Renal cortical epithelial cell (primary cell): ENCODE data around the gene NOTO. TPM values are rescaled to one million over a fixed set of nuclear protein-coding genes. Genes with fewer than 3 reads are reported as not detected.

Experiments used
- DNase-seq: peaks from one replicate; pipeline ENCODE4 v3.0.0-alpha.2; 2011; ENCODE audit warnings: low read depth
- total RNA-seq: library from RNA; depleted of rRNA; stranded (reverse); fragments of >200 nt; gene quantifications from 2 replicates; pipeline ENCODE4 v1.2.3, GENCODE V29; 2014

The NOTO gene
- total RNA-seq, 1 donor from 2014 or later: not detected

DNA sequence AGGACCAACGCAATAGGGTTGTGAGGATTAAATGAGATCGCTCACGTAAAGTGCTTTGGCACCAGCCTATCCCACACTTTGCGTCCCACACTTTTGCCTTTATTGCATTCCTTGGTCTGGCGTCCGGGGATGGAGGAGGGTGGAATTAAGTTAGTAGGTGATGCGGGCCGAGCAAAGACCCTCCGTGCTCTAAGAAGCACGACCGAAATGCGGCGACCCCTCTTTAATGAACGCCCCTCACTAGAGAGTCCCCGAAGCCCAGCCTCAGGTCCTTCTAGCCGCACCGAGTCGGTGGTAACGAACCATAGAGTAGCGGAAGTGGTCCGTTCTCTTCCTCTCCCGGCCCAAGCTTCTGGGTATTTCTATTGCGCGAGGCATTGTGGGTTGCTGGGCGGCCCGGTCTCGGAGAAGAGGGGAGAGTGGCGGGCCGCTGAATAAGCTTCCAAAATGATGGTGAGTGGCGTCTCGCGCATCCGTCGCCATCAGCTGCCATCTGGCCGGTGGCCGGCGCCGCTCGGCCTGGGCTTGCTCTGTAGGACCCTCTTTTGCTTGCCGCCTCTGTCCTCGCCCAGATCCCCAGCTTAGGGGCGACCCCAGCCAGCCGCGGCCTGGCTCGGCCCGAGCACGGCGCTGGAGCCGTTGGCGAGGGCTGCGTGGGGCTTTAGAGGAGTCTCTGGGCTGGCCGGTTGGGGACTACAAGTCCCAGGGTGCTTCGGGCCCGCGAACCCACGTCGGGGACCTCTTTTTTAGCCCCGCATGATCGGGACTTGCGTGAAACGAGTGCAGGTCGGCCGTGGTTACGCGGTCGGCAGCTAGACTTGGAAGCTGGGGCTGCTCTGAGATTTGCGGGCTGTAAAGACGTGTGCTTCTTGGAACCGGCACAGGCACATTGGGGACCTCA, 31.8 kb downstream of the NOTO start, which contains the start of gene CCT7:
TSS of gene CCT7 (plus strand) at position 377 of the 901 bp plus-strand sequence. CDS start at position 448, 71 bp downstream.
- peak; percentile 82 for DNase-seq

DNA sequence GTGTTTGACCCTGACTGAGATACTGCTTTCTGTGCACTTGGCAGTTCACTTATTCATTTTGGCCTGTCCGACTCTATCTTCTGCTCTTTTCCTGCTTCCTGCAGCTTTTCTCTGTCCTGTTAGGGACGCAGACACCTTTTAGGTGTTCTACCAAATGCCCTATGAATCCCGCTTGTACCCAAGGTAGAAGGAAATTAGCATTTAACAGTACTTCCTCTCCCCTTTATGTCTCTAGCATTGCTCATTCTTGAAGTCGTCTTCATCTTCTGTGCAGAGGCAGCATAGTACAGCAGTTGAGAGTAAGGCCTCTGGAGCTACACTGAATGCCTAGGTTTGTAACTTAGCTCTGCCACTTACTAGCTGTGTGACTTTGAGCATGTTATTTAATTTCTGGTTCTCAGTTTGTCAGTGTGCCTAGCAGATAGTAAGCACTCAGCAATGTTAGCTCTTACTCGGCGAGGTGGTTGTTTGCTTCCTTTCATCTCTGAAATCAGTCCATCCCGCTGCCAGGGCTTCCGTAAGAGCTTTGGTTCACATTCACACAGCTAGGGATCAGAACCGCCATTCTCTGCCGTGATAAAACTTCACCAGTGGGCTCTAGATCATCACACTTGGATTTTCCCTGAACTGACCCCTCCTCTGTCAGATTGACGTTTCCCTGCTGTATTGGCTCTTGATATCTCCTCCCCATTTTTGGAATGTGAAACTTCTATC, 33.1 kb downstream of the NOTO start:
- no peak for DNase-seq

DNA sequence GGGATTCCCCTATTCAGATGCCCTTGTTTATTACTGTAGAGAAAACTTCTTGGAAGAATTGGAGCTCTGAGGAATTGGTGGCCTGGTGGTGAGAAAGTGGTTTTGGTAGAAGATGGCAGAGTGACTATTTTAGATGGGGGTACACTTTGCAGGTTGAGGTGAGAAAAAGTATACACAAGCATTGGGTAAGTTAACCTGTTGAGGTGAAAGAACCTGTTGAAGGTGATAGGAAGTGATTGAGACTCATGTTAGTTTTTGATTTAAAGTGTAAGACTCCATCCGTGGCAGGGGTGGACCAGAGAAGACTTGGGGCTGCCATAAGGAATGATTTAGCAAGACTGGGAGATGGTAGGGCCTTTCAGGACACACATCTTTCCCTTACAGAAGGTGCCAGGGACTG, 34.8 kb downstream of the NOTO start:
- no peak for DNase-seq

DNA sequence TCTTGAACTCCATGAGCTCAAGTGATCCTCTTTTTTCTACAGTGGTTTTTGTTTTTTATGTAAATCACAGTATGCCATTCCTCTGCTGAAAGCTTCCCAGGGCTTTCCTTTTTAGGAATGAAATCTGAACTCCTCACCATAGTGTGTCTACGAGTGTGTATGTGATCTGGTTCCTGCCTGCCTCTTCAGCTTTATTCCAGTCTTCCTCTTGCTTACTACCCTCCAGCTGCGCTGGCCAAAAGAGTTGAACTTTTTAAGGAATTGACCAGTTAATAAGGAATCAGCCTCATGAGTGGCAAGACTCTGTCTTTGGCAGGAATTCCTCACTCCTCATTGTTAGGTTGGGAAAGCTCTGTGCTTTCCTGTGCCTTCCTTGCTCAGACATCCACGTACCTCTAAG, 35.8 kb downstream of the NOTO start:
- DNase-seq: peak; percentile 19

DNA sequence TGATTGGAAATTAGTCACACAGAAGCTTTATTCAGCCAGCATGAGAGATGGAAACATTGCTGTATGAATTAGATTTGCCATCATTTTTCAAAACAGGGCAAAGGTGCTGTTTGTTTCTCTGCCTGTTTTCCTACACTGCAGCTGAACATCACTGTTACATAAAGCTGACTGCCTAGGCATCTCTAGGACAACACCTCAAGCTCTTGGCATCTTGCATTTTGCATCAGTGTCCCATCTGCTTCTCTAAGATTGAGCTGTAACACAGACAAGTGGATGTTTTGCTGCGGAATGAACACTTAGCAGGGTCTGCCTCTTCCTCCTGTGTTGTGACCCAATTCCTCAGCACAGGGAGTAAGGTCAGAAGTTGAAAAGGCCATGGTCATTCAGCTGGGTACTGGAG, 36.6 kb downstream of the NOTO start:
- no peak for DNase-seq

DNA sequence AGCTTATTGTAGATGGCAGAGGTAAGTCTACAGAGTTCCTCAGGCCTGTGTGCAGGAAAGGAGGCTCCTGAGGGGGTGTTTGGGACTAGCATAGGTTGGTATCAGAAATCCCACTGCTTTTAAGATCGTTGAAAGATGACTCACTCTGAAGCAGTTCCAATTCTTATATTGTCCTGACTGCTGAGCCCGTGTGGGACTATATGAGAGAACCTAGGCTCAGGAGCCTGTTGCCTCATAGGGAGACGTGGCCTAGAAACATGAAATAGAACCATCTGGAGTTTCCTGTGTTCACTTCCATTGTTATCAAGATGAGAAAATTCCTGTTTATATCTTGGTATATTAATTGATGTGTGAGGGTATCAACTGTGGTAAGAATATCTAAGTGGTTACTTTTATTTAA, 37.4 kb downstream of the NOTO start:
- DNase-seq: no peak

DNA sequence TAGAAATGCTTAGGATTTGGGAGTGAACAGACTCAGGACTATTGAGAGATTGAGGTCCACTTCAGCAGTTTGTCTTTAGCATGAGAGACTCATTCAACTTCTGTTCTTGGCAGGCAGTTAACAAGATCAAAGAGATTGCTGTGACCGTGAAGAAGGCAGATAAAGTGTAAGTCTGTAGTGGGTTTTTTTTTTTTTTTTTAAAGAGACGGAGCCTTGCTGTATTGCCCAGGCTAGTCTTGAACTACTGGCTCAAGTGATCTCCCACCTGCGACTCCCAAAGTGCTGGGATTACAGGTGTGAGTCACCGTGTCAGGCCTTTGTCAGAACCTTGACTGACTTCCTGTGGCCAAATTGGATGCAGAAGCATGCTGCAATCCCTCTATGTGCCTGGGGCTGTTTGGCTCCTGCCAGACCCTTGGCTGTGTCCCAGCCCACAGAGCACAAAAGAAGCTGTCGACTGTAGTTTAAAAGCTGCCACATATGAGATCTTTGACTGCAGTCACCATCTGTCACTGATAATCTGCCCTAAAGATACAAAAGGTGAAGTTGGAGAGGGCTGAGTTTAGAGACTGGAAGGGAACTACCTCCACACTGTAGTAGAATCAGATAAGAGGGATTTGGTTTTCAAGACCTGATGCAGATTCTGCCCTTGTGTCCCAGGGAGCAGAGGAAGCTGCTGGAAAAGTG, 41.7 kb downstream of the NOTO start:
- DNase-seq: peak; percentile 89

DNA sequence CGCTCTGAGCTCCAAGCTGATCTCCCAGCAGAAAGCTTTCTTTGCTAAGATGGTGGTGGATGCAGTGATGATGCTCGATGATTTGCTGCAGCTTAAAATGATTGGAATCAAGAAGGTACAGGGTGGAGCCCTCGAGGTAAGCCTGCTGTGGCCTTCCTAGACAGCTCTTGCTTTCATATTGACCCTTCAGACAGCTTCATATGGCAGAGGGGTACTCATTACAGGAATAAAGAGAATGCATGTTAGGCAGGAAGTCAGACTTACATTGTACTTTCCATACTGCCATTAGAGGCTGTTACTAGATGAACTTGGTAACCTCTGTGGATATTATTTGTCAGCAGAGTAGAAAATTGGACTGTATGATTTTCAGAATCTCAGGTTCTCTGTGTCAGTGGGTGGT, 42.2 kb downstream of the NOTO start:
- no peak for DNase-seq

DNA sequence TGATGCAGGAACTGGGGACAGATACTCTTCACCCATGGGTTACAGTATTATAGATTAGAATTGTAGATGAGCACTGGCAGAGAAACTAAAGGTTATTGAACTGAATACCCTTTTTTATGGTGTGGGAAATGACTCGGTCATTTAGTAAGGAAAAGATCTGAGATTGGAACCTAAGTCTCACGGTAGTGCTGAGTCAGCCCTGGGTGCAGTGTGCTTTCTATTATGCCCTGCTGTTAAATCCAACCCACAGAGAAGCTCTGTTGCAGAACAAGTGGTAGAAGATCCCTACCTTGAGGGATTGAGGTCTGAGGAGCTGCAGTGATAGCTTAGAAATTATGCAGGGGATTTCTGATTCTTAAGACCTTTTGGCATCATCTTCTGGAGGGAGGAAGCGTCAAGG, 44.5 kb downstream of the NOTO start:
- DNase-seq: peak; percentile 31

DNA sequence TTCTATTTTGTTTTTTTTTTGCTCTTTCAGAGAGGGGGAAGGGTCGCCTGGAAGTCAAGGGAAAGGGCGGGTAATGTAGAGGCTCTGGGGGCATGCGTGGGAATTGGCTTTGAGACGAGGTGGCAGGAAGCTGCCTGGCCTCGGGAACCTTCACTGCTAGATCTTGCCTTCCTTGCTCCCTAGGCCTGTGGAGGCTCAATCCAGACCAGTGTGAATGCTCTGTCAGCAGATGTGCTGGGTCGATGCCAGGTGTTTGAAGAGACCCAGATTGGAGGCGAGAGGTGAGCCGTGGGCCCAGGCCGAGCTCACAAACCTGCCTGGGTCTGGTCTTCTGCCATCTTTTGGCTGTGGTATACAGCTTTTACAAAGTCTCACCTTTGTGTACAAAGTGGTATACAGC, 47.3 kb downstream of the NOTO start:
- no peak for DNase-seq

DNA sequence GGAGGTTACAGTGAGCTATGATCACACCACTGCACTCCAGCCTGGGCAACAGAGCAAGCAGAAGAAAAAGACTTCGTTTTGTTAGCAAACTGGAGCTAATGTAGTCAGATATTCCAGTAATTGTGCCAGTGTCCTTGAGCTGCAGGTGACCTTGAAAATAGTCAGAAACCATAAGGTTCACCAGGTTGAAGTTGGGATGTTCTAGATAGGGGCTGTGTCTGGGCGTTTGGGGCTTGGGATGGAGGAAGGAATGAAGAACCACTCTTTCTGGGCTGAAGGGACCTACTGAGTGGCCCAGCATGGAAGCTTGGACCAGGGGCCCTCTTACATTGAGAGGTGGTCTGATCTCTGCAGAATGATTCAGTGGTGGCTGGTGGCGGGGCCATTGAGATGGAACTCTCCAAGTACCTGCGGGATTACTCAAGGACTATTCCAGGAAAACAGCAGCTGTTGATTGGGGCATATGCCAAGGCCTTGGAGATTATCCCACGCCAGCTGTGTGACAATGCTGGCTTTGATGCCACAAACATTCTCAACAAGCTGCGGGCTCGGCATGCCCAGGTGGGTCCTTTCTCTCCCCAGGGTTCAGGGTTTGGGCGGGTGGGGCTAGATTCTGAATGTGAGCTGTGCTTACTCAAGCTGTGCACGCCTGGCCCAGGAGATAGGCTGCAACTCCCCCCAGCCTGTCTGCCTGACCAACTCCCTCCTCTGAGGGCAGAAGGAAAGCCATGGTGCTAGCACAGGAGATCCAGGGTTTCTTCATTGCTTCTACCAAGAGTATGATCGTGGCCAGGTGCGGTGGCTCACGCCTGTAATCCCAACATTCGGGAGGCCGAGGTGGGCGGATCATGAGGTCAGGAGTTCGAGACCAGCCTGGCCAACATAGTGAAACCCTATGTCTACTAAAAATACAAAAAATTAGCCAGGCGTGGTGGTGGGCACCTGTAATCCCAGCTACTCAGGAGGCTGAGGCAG, 48.8 kb downstream of the NOTO start:
- DNase-seq: no peak

DNA sequence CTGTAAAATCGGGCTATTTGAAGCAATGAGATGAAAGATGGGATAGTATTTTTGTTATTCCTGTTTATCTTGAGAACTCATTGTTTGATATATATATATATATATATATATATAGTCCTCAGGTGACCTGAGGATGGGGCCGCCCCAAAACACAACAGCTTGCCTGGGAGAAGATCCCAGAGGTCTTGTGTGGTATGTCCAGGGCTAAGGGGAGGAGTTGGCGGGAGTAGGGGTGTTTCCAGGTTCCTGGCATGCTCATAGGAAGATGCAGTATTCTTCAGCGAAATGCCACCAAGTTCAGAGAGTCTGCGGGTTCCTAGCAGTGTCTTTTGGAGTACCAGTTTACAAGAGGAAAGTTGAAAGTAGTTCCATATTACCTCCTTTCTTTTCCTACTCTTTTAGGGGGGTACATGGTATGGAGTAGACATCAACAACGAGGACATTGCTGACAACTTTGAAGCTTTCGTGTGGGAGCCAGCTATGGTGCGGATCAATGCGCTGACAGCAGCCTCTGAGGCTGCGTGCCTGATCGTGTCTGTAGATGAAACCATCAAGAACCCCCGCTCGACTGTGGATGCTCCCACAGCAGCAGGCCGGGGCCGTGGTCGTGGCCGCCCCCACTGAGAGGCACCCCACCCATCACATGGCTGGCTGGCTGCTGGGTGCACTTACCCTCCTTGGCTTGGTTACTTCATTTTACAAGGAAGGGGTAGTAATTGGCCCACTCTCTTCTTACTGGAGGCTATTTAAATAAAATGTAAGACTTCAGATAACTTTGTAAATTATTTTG, 50.1 kb downstream of the NOTO start:
- no peak for DNase-seq

DNA sequence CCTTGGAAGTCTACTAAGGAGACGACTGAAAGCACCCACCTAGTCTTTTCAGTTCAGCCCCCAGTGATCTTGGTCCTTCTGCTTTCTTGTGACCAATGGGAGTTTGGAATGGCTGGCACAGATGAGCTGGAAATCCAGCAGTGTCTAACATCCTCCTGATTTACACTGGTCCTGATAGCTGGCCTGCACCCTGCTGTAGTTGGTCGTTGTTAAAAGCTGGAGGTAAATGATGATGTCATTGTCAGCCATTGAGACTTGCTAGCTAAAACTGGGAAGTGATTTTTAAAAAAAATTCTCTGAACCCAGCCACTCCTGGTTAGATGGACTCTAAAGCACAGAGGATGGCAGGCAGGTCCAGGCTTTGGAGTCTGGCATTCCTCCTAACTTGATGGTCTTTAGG, 51.0 kb downstream of the NOTO start:
- no peak for DNase-seq

DNA sequence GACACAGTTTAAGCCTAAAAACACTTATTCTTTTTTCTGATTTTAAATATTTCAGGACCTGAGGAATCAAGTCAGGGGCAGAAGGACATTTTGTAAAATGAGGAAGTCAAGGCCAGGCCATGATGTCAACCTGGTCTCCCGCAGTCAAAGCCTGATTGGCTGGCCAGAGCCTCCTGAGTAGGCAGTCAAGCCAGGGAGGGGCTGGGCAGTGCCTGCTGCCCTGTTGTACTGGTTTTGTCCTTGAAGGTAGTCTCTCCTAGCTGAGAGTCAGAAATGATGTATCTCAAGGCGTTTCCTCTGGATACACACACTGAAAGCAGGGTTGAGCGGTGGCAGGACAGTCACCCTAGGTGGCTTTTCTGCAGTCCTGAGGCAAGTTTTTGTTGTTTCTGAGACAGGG, 51.5 kb downstream of the NOTO start:
- no peak for DNase-seq

DNA sequence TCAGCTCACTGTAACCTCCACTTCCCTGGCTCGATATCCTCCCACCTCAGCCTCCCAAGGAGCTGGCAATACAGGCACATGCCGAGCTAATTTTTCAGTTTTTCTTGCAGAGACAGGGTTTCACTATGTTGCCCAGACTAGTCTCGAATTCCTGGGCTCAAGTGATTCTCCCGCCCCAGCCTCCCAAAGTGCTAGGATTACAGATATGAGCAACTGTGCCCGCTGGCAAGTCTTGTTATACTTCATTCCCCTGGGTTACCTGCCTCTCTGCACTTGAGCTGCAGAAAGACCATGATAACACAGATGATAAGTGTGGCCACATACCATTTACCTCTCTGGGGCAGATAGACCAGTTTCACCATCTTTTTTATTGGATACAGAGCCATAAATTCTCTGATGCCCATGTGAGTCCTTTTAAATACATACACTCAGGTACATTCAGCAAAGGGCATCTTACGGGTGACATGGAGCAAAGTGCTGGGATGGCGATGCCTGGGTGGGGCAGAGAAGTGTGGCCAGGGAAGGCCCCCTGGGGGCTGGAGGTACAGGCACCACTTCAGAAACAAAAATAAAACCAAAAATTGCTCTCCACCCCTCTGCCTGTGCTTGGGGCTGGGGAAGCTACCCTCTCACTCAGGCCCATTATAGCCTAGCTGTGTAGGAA, 52.1 kb downstream of the NOTO start:
- DNase-seq: no peak

DNA sequence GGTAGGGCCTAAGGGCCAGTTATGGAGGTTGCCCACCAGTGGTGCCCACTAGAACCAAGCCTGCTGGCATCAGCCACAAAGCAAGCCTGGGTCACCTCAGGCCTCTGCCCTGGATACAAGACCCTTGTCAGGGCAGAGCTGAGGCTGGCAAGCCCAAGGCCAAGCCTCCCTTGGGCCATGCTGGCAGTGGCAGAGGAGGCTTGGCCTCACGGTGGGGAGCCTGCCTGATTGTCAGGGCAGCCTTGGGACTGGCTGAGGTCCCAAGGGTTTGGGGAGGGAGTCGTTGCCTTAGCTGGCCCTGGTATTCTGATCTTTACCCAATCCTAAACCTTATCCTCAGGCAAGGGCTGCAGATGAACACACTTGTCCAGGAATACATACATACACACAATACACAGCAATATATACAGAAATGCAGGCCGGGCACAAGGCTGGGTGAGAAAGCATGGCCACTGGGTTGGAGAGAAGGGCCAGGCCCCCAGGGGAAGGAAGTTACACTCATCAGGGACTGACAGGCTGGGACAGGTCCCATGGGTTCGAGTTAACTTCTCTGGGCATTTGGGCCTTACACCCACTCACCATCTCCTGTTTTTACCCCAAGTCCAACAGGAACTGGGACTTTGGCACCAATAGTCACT, 52.8 kb downstream of the NOTO start:
- no peak for DNase-seq

DNA sequence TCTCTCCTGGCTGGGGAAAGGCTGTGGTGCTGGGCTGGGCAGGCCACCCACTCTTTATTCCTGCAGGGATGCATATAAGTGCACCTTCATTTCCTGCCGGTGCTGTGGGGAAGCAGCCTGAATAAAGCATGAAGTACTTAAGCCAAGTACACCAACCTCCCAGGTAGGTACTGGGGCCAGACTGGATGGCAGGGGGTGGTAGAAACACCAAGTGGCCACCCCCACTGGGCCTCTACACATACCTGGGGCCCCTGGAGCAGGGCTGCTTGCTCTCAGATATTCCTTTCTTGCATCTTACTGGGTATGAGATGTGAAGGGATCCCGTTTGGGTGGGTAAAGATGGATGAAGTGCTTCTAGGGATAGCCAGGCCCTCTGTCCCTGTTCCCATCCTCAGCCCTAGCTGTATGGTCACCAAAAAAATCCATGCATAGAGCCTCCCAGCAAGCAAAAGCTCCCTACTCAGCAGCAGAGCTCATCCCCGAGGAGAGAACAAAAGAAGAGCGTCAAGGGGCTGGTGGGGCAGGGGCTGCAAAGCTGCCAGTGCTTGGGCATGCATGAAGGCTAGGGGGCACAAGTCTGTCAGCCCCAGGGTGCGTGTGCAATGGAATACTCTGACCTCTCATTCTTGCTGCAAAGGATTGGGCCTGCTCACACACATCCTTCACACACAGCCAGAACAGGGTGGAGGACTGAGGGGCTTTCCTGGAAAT, 53.7 kb downstream of the NOTO start:
- no peak for DNase-seq

DNA sequence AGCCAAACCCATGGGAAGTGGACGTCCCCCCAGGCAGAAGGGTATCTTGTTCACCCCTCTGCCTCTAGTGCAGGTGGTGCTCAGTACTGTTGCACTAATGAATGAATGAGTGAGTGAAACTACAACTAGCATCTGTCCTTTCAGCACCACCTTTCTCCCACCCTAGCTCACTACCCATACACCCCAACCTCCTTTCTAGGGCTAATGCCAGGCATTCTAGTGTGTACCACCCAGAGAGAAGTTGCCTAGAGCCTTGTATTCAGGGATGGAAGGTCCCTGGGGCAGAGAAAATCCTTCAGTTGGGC, 54.2 kb downstream of the NOTO start:
- DNase-seq: no peak

DNA sequence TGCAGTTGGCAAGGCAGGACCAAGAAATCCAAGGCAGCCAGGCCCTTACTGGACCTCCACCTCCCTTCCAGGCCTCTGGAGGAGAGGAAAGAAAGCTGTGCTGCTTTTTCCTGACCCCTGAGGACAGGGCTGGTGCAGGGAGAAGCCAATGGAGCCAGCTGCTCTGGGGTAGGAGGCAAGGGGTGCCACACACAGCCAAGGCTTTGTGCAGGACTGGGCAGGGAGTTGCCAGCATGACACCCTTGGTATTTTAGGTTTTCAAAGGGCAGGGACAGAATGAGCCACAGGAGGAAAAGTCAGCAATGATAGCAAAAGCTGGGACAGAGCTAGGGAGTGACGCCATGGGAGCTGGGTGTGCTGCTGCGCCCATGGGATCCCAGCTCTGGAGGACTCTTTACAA, 54.6 kb downstream of the NOTO start:
- DNase-seq: no peak
